GM23338 (cell line): ENCODE data around the gene RASA3. TPM values are rescaled to one million over a fixed set of nuclear protein-coding genes. Genes with fewer than 3 reads are reported as not detected.

Experiments used
- ATAC-seq: fragments of 200-7000 bp; cut with Tn5 transposase; 3 replicates; pipeline ENCODE4 v1.9.1; 2020
- DNase-seq: peaks from one replicate; pipeline ENCODE4 v3.0.0-alpha.2; 2015; ENCODE audit warnings: low spot score
- H2AFZ ChIP-seq: fragments of 200-600 bp; sonication (generic); 2 replicates; pipeline ENCODE4 v1.8.0; 2016; ENCODE audit warnings: antibody characterized with exemption, mild to moderate bottlenecking, moderate library complexity
- H3F3A ChIP-seq: fragments of 200-600 bp; sonication (generic); replicated peaks from 2 replicates; pipeline ENCODE4 v1.8.0; 2017; ENCODE audit warnings: antibody characterized with exemption, mixed run types, low read depth
- H3K27ac ChIP-seq: fragments of 200-600 bp; sonication (generic); 2 replicates; pipeline ENCODE4 v1.6.1; 2016; ENCODE audit warnings: low read depth
- H3K27me3 ChIP-seq: fragments of 200-600 bp; sonication (generic); 2 replicates; pipeline ENCODE4 v1.8.0; 2016; ENCODE audit warnings: mild to moderate bottlenecking, mixed run types, moderate library complexity; ENCODE audit not compliant: insufficient read depth
- H3K36me3 ChIP-seq: fragments of 200-600 bp; sonication (generic); 2 replicates; pipeline ENCODE4 v1.8.0; 2016; ENCODE audit warnings: mild to moderate bottlenecking; ENCODE audit not compliant: insufficient read depth
- H3K4me1 ChIP-seq: fragments of 200-600 bp; sonication (generic); 2 replicates; pipeline ENCODE4 v1.8.0; 2016; ENCODE audit warnings: mild to moderate bottlenecking, moderate library complexity; ENCODE audit not compliant: insufficient read depth
- H3K4me2 ChIP-seq: fragments of 200-600 bp; sonication (generic); 2 replicates; pipeline ENCODE4 v1.7.1; 2017; ENCODE audit warnings: mixed run types
- H3K4me3 ChIP-seq: fragments of 200-600 bp; sonication (generic); 2 replicates; pipeline ENCODE4 v1.6.1; 2016; ENCODE audit warnings: mixed run types
- H3K79me2 ChIP-seq: fragments of 200-600 bp; sonication (generic); replicated peaks from 2 replicates; pipeline ENCODE4 v1.8.0; 2017; ENCODE audit warnings: mild to moderate bottlenecking; ENCODE audit not compliant: insufficient read depth
- H3K9me2 ChIP-seq: fragments of 200-600 bp; sonication (generic); 2 replicates; pipeline ENCODE4 v1.8.0; 2017; ENCODE audit not compliant: insufficient read depth
- H4K20me1 ChIP-seq: fragments of 200-600 bp; sonication (generic); replicated peaks from 2 replicates; pipeline ENCODE4 v1.8.0; 2017; ENCODE audit warnings: mild to moderate bottlenecking; ENCODE audit not compliant: insufficient read depth
- H3K27ac Mint-ChIP-seq: 2 replicates; pipeline ENCODE4 v1.8.0; 2020; ENCODE audit warnings: inconsistent platforms, mild to moderate bottlenecking, moderate library complexity, mixed read lengths
- H3K27me3 Mint-ChIP-seq: 3 replicates; pipeline ENCODE4 v1.8.0; 2022; ENCODE audit warnings: low read depth, mild to moderate bottlenecking, moderate library complexity, mixed read lengths, inconsistent platforms; ENCODE audit not compliant: insufficient read depth, poor library complexity
- H3K36me3 Mint-ChIP-seq: 3 replicates; pipeline ENCODE4 v1.8.0; 2021; ENCODE audit warnings: low read depth, mild to moderate bottlenecking, inconsistent platforms, moderate library complexity, mixed read lengths
- H3K4me1 Mint-ChIP-seq: 3 replicates; pipeline ENCODE4 v1.8.0; 2020; ENCODE audit warnings: mild to moderate bottlenecking, inconsistent platforms, mixed read lengths
- H3K4me3 Mint-ChIP-seq: 3 replicates; pipeline ENCODE4 v1.8.0; 2021; ENCODE audit warnings: moderate library complexity, mild to moderate bottlenecking, inconsistent platforms, mixed read lengths
- H3K9me3 Mint-ChIP-seq: 3 replicates; pipeline ENCODE4 v1.8.0; 2020; ENCODE audit warnings: moderate library complexity, mild to moderate bottlenecking, inconsistent platforms, mixed read lengths
- CREB1 ChIP-seq: fragments of 250-450 bp; sonication (Bioruptor Pico); IDR thresholded peaks from 2 replicates; pipeline ENCODE4 v1.5.0; 2020; ENCODE audit warnings: low read depth, mild to moderate bottlenecking, moderate library complexity
- ETS1 ChIP-seq: IDR thresholded peaks from 2 replicates; pipeline ENCODE4 v1.6.1; 2016; ENCODE audit warnings: antibody characterized with exemption
- EZH2 ChIP-seq: fragments of 200-600 bp; sonication (generic); IDR thresholded peaks from one replicate; pipeline ENCODE4 v1.8.0; 2017; ENCODE audit warnings: antibody characterized with exemption, mild to moderate bottlenecking, low read depth; ENCODE audit not compliant: unreplicated experiment
- JUNB ChIP-seq: IDR thresholded peaks from one replicate; pipeline ENCODE4 v1.6.1; 2016; ENCODE audit warnings: antibody characterized with exemption; ENCODE audit not compliant: unreplicated experiment
- NANOG ChIP-seq: IDR thresholded peaks from 2 replicates; pipeline ENCODE4 v1.6.1; 2016; ENCODE audit warnings: antibody characterized with exemption, borderline replicate concordance
- REST ChIP-seq: IDR thresholded peaks from one replicate; pipeline ENCODE4 v1.6.1; 2018; ENCODE audit warnings: antibody characterized with exemption; ENCODE audit not compliant: unreplicated experiment
- STAT1 ChIP-seq: IDR thresholded peaks from one replicate; pipeline ENCODE4 v1.6.1; 2016; ENCODE audit warnings: antibody characterized with exemption; ENCODE audit not compliant: unreplicated experiment
- ZNF114 ChIP-seq: fragments of 250-450 bp; sonication (Bioruptor Pico); IDR thresholded peaks from 2 replicates; pipeline ENCODE4 v1.5.0; 2020; ENCODE audit warnings: mild to moderate bottlenecking, moderate library complexity
- ZNF331 ChIP-seq: fragments of 250-450 bp; sonication (Bioruptor Pico); IDR thresholded peaks from 2 replicates; pipeline ENCODE4 v1.5.0; 2020; ENCODE audit warnings: low read depth, mild to moderate bottlenecking, moderate library complexity
- ZNF462 ChIP-seq: fragments of 250-450 bp; sonication (Bioruptor Pico); IDR thresholded peaks from 2 replicates; pipeline ENCODE4 v1.5.0; 2020; ENCODE audit warnings: mild to moderate bottlenecking, moderate library complexity
- polyA plus RNA-seq: library from polyadenylated mRNA; unstranded; fragments of >200 nt; fragmentation: Nextera tagmentation; extraction: Ambion mirVana; gene quantifications from 2 replicates; pipeline ENCODE4 v1.2.1, GENCODE V29; 2016
- total RNA-seq: library from RNA; depleted of rRNA; stranded (reverse); fragments of >200 nt; shearing (Covaris generic); gene quantifications from 2 replicates; pipeline ENCODE4 v1.2.3, GENCODE V29; 2014

RASA3 gene
- total and polyA plus RNA-seq, 2 experiments from 2014 or later = 11.2 to 20.7 TPM

GRCh38 chr13:114179087-114179658 is 46.8 kb upstream of the RASA3 start, which contains the start of gene CFAP97D2 (continued):
- no peak for TF ChIP-seq REST
- no peak for TF ChIP-seq JUNB
- no peak for TF ChIP-seq ZNF331 (CRISPR knock-in tag)
- TF ChIP-seq STAT1 = no peak
- TF ChIP-seq ETS1 = no peak
- TF ChIP-seq CREB1 (CRISPR knock-in tag) = no peak
- no peak for TF ChIP-seq EZH2

- DNase-seq (no peak), ATAC-seq (peak; percentile 43; the same call in 2 of the 3 replicates)
- Histone ChIP-seq H3K4me2 (no peak overlapping the region), H3K79me2 (no peaks in the 10 kb centered on the region), H3F3A (no peaks in the 10 kb centered on the region), H2AFZ (no peak overlapping the region), H3K27ac (no peak overlapping the region), H3K9me2 (no peaks in the 10 kb centered on the region), H3K36me3 (no peaks in the 10 kb centered on the region), H3K27me3 (no peaks in the 10 kb centered on the region), H4K20me1 (no peaks in the 10 kb centered on the region), H3K4me1 (no peaks in the 10 kb centered on the region), H3K4me3 (no peak overlapping the region)
- H3K36me3 Mint-ChIP-seq = peaks cover 3% of the 10 kb centered on the region; the same call in 1 of the 3 replicates
- H3K4me1 Mint-ChIP-seq = peaks cover 7% of the 10 kb centered on the region; the same call in 2 of the 3 replicates
- peaks cover 7% of the 10 kb centered on the region for H3K27me3 Mint-ChIP-seq
- H3K27ac Mint-ChIP-seq = no peak overlapping the region
- peaks cover 4% of the 10 kb centered on the region; the same call in 1 of the 3 replicates for H3K9me3 Mint-ChIP-seq
- H3K4me3 Mint-ChIP-seq = no peak overlapping the region
- TF ChIP-seq ZNF114 (CRISPR knock-in tag) (no peak), NANOG (no peak), ZNF462 (CRISPR knock-in tag) (no peak), ZNF331 (CRISPR knock-in tag) (no peak)
These were observed 45.0 kb upstream of the RASA3 start for GRCh38 chr13:114177245-114178010.
